ENCODE data around the gene PTGR2. TPM values are rescaled to one million over a fixed set of nuclear protein-coding genes. Genes with fewer than 3 reads are reported as not detected.

PTGR2 gene
- total RNA-seq, 1 experiment from 2014 or later = 6.7 TPM

DNA sequence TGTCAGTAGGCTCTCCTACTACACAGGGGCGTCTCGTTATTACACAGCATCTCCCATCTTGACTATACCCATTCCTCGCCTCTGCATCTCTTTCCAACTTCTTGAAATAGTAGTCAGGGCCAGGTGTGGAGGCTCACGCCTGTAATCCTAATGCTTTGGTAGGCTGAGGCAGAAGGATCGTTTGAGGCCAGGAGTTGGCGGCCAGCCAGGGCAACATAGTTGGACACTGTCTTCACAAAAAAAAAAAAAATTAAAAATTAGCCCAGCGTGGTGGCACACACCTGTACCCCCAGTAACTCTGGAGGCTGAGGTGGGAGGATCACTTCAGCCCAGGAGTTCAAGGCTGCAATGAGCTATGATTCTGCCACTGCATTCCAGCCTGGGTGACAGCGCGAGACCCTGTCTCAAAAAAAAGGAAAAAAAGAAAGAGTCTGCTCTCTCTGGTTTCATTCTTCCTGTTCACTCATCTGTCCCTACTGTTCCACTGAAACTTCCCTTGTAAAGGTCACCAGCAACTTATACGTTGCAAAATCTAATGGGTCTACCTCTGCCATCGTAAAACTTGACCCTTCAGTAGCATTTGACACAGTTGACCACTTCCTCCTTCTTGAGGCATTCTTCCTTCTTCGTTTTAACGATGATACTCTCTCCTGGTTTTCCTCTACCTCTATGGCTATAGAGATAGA, 41.0 kb upstream of the PTGR2 start:
- Histone ChIP-seq H4K20me1 (ENCODE audit: control insufficient read depth, insufficient read depth, insufficient read length) (no peaks in the 10 kb centered on the region), H3K4me2 (ENCODE audit: insufficient read depth, insufficient read length, low read length) (no peak overlapping the region), H2BK12ac (ENCODE audit: insufficient read length, low read depth, low read length) (no peak overlapping the region), H4K5ac (ENCODE audit: insufficient read length, low read depth, low read length) (no peak overlapping the region), H3K23ac (ENCODE audit: insufficient read length, low read depth, low read length) (no peak overlapping the region), H4K8ac (replicated peaks; ENCODE audit: insufficient read length, low read depth, low read length) (no peak overlapping the region), H3K79me1 (ENCODE audit: insufficient read depth, low read depth, low read length, poor library complexity, severe bottlenecking) (no peaks in the 10 kb centered on the region), H3K79me2 (ENCODE audit: insufficient read depth, low read length) (no peaks in the 10 kb centered on the region), H3K56ac (ENCODE audit: insufficient read length, low read depth, low read length) (no peak overlapping the region), H2BK20ac (ENCODE audit: low read depth, low read length, poor library complexity, severe bottlenecking) (no peak overlapping the region), H4K91ac (ENCODE audit: insufficient read length, low read depth, low read length) (no peak overlapping the region), H2BK120ac (ENCODE audit: low read depth, low read length, poor library complexity, severe bottlenecking) (no peak overlapping the region), H3K23me2 (ENCODE audit: insufficient read length, low read depth, low read length, poor library complexity, severe bottlenecking) (no peaks in the 10 kb centered on the region), H3K4ac (ENCODE audit: low read depth, low read length) (no peak overlapping the region), H2BK5ac (ENCODE audit: insufficient read length, low read length) (no peak overlapping the region), H3K27ac (ENCODE audit: insufficient read length, low read depth, low read length) (no peak overlapping the region), H2AFZ (ENCODE audit: low read length) (no peak overlapping the region), H2BK15ac (ENCODE audit: low read depth, low read length) (no peak overlapping the region), H3K27me3 (ENCODE audit: insufficient read depth, low read length) (no peaks in the 10 kb centered on the region), H3K9ac (ENCODE audit: extremely low read depth, insufficient read length, low read length) (no peak overlapping the region), H3K14ac (ENCODE audit: insufficient read depth, low read length) (no peak overlapping the region), H2AK5ac (ENCODE audit: insufficient read length, low read length) (no peak overlapping the region), H3K4me1 (ENCODE audit: insufficient read depth, low read length) (no peaks in the 10 kb centered on the region), H3T11ph (ENCODE audit: low read length) (no peak overlapping the region), H3K18ac (ENCODE audit: insufficient read length, low read depth, low read length) (no peak overlapping the region), H3K9me3 (ENCODE audit: control insufficient read depth, low read depth, low read length) (no peaks in the 10 kb centered on the region)
- Mint-ChIP-seq H3K36me3 (ENCODE audit: insufficient read depth in 1 of 3, low read depth in 3 of 3) (no peaks in the 10 kb centered on the region), H3K4me3 (no peak overlapping the region), H3K4me1 (no peaks in the 10 kb centered on the region), H3K9me3 (no peaks in the 10 kb centered on the region), H3K27me3 (ENCODE audit: low read depth) (peaks cover 18% of the 10 kb centered on the region), H3K27ac (no peak overlapping the region)
- TF ChIP-seq, protein P1, sequence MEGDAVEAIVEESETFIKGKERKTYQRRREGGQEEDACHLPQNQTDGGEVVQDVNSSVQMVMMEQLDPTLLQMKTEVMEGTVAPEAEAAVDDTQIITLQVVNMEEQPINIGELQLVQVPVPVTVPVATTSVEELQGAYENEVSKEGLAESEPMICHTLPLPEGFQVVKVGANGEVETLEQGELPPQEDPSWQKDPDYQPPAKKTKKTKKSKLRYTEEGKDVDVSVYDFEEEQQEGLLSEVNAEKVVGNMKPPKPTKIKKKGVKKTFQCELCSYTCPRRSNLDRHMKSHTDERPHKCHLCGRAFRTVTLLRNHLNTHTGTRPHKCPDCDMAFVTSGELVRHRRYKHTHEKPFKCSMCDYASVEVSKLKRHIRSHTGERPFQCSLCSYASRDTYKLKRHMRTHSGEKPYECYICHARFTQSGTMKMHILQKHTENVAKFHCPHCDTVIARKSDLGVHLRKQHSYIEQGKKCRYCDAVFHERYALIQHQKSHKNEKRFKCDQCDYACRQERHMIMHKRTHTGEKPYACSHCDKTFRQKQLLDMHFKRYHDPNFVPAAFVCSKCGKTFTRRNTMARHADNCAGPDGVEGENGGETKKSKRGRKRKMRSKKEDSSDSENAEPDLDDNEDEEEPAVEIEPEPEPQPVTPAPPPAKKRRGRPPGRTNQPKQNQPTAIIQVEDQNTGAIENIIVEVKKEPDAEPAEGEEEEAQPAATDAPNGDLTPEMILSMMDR (conservative IDR thresholded peaks at IDR 0.05) = no peak
- WGBS (ENCODE audit: extremely low coverage, insufficient read length, low lambda C conversion rate) = no CpG with 5 or more reads among the region's 13 CpGs
- DNase-seq = no peak
